GM18867 (cell line): ENCODE measurements around the gene UBQLN4.
A peak's percentile ranks its signal among the peaks of the same experiment; 100 is the strongest.
"Not testable (repeated sequence)": the region's sequence is repeated elsewhere in the genome, so short reads cannot be mapped to it uniquely, and the experiment has no call there.

Experiments
- ATAC-seq: cut with Tn5 transposase; IDR thresholded peaks from one replicate; pipeline ENCODE4 v1.9.1; 2021; ENCODE audit warnings: mild to moderate bottlenecking, moderate library complexity; ENCODE audit not compliant: unreplicated experiment

The UBQLN4 gene

GRCh38 chr1:156081180-156081916, 27.8 kb upstream of the UBQLN4 start:
- no peak for ATAC-seq

DNA sequence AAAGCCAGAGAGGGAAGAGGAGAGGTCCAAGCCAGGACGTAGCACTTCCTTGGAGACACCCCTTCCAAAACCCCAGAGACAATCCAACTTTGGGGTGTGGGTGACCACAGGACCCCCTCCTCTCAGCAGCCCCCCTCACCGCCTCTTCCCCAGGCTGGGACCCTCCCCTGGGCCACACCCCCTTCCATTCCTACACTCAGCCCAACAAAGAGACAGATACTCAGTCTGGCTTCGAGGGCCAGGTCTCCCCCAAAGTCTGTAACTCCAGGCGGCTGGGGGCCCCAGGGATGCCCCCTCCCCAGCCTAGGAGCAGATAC, 27.2 kb upstream of the UBQLN4 start:
- no peak for ATAC-seq

- no peak for ATAC-seq
Measured at GRCh38 chr1:156080241-156080862, 26.8 kb upstream of the UBQLN4 start.

GRCh38 chr1:156079762-156080161, 26.2 kb upstream of the UBQLN4 start:
- ATAC-seq = no peak

- ATAC-seq = no peak
Measured at GRCh38 chr1:156078728-156079127, 25.1 kb upstream of the UBQLN4 start.

- ATAC-seq = no peak
Measured at GRCh38 chr1:156077430-156077760, 23.8 kb upstream of the UBQLN4 start.

- ATAC-seq = no peak
Measured at GRCh38 chr1:156076609-156077429, 23.2 kb upstream of the UBQLN4 start.

GRCh38 chr1:156075775-156076204, 22.2 kb upstream of the UBQLN4 start:
- no peak for ATAC-seq

DNA sequence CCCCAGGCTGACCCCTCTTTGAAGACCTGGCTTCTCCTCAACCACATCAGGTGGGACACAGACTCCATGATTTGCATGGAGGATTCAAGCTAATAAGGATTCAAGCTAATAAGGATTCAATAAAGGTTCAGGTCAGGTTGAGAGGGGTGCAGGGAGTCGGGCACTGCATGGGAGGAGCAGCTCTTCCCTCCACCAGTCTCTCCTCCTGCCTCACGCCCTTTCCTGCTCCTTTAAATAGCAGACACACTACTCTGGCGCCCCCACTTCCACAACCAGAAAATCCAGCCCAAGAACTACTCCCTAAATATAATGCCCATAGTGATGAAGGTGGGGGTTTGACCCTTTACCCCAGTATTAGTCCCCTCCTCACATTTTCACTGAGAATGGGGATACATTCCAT, 21.6 kb upstream of the UBQLN4 start:
- no peak for ATAC-seq

DNA sequence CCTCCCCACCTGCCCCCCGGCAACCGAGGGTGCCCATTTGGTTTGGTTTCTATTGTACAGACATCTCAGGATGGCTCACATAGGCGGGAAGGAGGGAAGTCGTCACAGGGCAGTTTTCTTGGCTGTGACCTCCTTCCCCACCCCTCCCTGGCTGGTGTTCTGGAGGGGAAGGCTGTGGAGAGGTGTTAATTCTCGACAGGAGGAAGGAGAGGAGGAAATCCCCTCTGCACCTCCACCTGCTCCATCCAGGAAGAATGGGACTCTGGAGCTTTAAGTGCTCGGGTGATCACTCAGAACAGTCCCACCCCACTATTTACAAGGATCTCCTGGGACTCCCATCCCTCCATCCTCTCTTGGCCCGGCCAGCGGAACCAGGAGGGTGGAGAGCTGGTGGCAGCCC, 21.1 kb upstream of the UBQLN4 start:
- ATAC-seq = no peak

GRCh38 chr1:156073740-156074139, 20.1 kb upstream of the UBQLN4 start:
- ATAC-seq = no peak

GRCh38 chr1:156073110-156073687, 19.6 kb upstream of the UBQLN4 start:
- ATAC-seq = no peak

GRCh38 chr1:156072251-156072650, 18.7 kb upstream of the UBQLN4 start:
- ATAC-seq = no peak

GRCh38 chr1:156071332-156071816, 17.8 kb upstream of the UBQLN4 start:
- not testable (repeated sequence) for ATAC-seq

- no peak for ATAC-seq
Measured at GRCh38 chr1:156070548-156070947, 16.9 kb upstream of the UBQLN4 start.

DNA sequence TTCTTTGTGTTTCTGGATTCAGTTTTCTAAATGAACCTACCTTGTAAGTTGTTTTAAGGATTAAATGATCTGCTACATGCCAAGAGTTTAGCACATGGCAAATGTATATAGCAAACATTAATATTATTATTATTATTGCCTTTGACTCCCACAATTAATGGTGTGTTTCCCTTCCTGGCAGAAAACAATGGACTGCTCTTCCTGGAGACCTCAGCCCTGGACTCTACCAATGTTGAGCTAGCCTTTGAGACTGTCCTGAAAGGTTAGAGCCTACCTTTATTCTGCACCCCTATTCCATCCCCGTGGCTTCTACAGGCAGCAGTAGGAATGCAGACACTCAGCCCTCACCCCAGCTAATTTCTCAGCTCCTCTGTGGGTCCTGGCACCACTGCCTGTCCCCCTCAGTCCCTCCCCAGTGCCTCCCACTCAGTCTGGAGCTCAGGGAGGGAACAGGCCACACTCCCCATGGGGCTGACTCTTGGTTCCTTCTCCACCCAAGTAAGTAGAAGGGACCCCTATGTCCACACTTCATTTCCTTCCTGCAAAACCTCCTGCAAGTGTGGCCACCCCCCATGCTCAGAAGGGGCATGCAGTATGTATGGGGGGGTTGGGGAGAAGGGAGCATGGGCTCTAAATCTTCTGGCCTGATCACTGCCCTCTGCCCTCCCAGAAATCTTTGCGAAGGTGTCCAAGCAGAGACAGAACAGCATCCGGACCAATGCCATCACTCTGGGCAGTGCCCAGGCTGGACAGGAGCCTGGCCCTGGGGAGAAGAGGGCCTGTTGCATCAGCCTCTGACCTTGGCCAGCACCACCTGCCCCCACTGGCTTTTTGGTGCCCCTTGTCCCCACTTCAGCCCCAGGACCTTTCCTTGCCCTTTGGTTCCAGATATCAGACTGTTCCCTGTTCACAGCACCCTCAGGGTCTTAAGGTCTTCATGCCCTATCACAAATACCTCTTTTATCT, 16.2 kb upstream of the UBQLN4 start:
- ATAC-seq = no peak

DNA sequence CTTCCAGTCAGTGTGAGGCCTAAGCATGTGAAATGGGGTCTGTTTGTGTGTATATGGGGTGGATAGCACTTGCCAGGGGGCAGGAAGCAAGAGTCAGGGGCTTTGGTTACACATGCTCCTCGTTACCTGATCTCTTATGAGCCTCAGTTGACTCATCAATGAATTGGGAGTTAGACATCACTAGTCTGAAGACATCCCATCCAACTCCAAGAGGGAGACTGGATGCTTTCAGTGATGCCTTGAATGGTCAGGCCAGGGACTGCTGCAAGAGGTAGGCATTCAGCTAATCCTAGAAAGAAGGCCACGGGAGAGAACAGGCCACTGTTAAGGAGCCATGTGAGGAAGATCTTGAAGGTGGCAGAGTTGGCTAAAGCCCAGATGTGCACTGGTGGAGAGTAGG, 13.7 kb upstream of the UBQLN4 start:
- no peak for ATAC-seq

DNA sequence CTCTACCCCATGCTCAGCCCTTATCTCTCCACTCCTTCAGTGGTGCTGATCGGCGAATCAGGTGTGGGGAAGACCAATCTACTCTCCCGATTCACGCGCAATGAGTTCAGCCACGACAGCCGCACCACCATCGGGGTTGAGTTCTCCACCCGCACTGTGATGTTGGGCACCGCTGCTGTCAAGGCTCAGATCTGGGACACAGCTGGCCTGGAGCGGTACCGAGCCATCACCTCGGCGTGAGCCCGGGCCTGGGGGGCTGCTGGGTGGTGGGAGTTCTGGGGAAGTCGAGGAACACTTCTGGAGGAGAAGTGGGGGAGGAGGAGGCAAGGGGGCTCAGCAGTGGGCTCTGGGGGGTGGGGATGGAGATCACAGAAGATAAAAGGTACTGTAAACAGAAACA, 12.3 kb upstream of the UBQLN4 start:
- ATAC-seq = no peak

GRCh38 chr1:156065212-156065611, 11.6 kb upstream of the UBQLN4 start:
- peak; percentile 65 for ATAC-seq

DNA sequence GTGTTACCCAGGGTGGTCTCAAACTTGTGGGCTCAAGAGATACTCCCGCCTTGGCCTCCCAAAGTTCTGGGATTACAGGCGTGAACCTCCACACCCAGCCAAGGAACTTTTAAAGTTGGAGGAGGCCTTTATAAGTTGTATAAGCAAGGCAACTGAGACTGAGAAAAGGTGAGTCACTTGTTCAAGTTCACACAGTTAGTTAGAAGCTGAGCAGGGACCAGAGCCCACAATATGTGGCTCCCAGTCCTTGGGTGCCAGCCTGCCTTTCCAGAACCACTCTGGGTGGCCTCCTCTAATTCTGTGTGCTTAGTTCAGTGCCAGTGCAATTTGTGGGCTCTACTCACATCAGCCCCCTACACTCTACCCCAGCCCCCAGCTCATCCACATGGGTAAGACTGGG, 11.0 kb upstream of the UBQLN4 start:
- no peak for ATAC-seq

GRCh38 chr1:156063997-156064285, 10.3 kb upstream of the UBQLN4 start:
- no peak for ATAC-seq
